GM12892 (cell line): Measurements from ENCODE around the gene SLC18A3.

ENCODE experiments used
- POLR2A ChIP-seq: IDR thresholded peaks from 2 replicates; pipeline ENCODE4 v1.6.1; 2011; ENCODE audit warnings: low read depth, low read length, control low read depth
- POLR2AphosphoS5 ChIP-seq: IDR thresholded peaks from 2 replicates; pipeline ENCODE4 v1.6.1; 2011; ENCODE audit warnings: low read depth, low read length, control low read depth
- TAF1 ChIP-seq: IDR thresholded peaks from 2 replicates; pipeline ENCODE4 v1.6.1; 2011; ENCODE audit warnings: low read depth, mild to moderate bottlenecking, control low read depth, low read length, borderline replicate concordance

- TF ChIP-seq TAF1 (no peak), POLR2AphosphoS5 (no peak), POLR2A (no peak)
Measured at GRCh38 chr10:49579621-49580020, 30.5 kb upstream of the SLC18A3 start.
